HCT116 (cell line): Measurements from ENCODE around the gene TENM3. TPM values are rescaled to one million over a fixed set of nuclear protein-coding genes. Genes with fewer than 3 reads are reported as not detected.

Experiments
- ATAC-seq: fragments of 200-7000 bp; cut with Tn5 transposase; 2 replicates; pipeline ENCODE4 v1.9.1; 2020; ENCODE audit warnings: mild to moderate bottlenecking, moderate library complexity
- BruUV-seq: library from RNA; stranded (reverse); fragments of 400-500 nt; replicated peaks from 2 replicates; lab custom pipeline; 2021; lab: Mats Ljungman, UMichigan
- CTCF ChIA-PET: fragments of 300-600 bp; sonication (Branson Sonifier 250); formaldehyde crosslinking; loops from one replicate; lab custom pipeline; 2021; ENCODE audit warnings: antibody characterized with exemption; lab: Charles Lee
- POLR2A ChIA-PET: fragments of 300-600, 350-600 bp; sonication (Branson Sonifier 250); formaldehyde crosslinking; loops from one replicate; lab custom pipeline; 2021; ENCODE audit warnings: antibody characterized with exemption; lab: Charles Lee
- RAD21 ChIA-PET, 2 experiments: fragments of 300-600 bp; sonication (Branson Sonifier 250); formaldehyde crosslinking; loops; one replicate each; lab custom pipeline; 2023; ENCODE audit warnings: low total read pairs in 2 of 2; ENCODE audit not compliant: uncharacterized antibody in 2 of 2, unreplicated experiment in 2 of 2, low non-redundant PET in 1 of 2; lab: Charles Lee
- DNase-seq: peaks from one replicate; pipeline ENCODE4 v3.0.0-alpha.2; 2010; ENCODE audit warnings: low read depth, low spot score
- H2AFZ ChIP-seq: fragments of 200-600 bp; shearing (Covaris generic), sonication (generic); 2 replicates; pipeline ENCODE4 v1.6.1; 2017; ENCODE audit warnings: low read depth, mixed run types, mixed read lengths, antibody characterized with exemption, low read length; ENCODE audit not compliant: poor library complexity, severe bottlenecking
- H3K27ac ChIP-seq: 2 replicates; pipeline ENCODE4 v1.5.1; 2012; ENCODE audit warnings: low read depth, low read length
- H3K27me3 ChIP-seq: fragments of 200-600 bp; sonication (generic); 2 replicates; pipeline ENCODE4 v1.6.1; 2016; ENCODE audit warnings: mixed run types, low read length, mixed read lengths; ENCODE audit not compliant: insufficient read depth
- H3K36me3 ChIP-seq, 2 experiments: fragments of 200-500 bp in 1 of 2; fragments of 200-600 bp in 1 of 2; sonication (Bioruptor generic) in 1 of 2; sonication (generic) in 1 of 2; 2 replicates each; pipeline versions ENCODE4 v1.5.1 to v1.6.1; 2014 to 2016; ENCODE audit warnings: low read length in 2 of 2, inconsistent platforms in 1 of 2, mixed read lengths in 1 of 2, mixed run types in 1 of 2; ENCODE audit not compliant: insufficient read depth in 2 of 2, control insufficient read depth in 1 of 2
- H3K4me1 ChIP-seq, 2 experiments: fragments of 200-600 bp in 1 of 2; sonication (generic) in 1 of 2; 2 replicates each; pipeline versions ENCODE4 v1.5.1 to v1.6.1; 2012 to 2017; ENCODE audit warnings: low read length in 2 of 2, inconsistent platforms in 1 of 2, mild to moderate bottlenecking in 1 of 2, mixed read lengths in 1 of 2, mixed run types in 1 of 2, moderate library complexity in 1 of 2; ENCODE audit not compliant: insufficient read depth in 2 of 2, control insufficient read depth in 1 of 2
- H3K4me2 ChIP-seq: fragments of 200-600 bp; sonication (generic); 2 replicates; pipeline ENCODE4 v1.6.1; 2017; ENCODE audit warnings: mixed run types, low read length, mixed read lengths
- H3K4me3 ChIP-seq, 2 experiments: fragments of 200-600 bp in 1 of 2; sonication (generic) in 1 of 2; replicated peaks in 1 of 2; 2 replicates each; pipeline ENCODE4 v1.5.1; 2011 to 2016; ENCODE audit warnings: low read length in 2 of 2, control low read depth in 1 of 2, low read depth in 1 of 2, mild to moderate bottlenecking in 1 of 2, mixed read lengths in 1 of 2, mixed run types in 1 of 2
- H3K79me2 ChIP-seq: fragments of 200-600 bp; sonication (generic); 2 replicates; pipeline ENCODE4 v1.6.1; 2017; ENCODE audit warnings: mild to moderate bottlenecking, mixed run types, low read length, moderate library complexity, mixed read lengths; ENCODE audit not compliant: insufficient read depth
- H3K9ac ChIP-seq: fragments of 200-600 bp; sonication (generic); 2 replicates; pipeline ENCODE4 v1.6.1; 2016; ENCODE audit warnings: low read length, mixed read lengths
- H3K9me2 ChIP-seq: fragments of 200-600 bp; sonication (generic), shearing (Covaris generic); 2 replicates; pipeline ENCODE4 v1.6.1; 2017; ENCODE audit warnings: mixed run types, mild to moderate bottlenecking, moderate library complexity; ENCODE audit not compliant: insufficient read depth
- H3K9me3 ChIP-seq, 2 experiments: fragments of 200-500 bp in 1 of 2; fragments of 200-600 bp in 1 of 2; sonication (Bioruptor generic) in 1 of 2; sonication (generic) in 1 of 2; 2 replicates each; pipeline ENCODE4 v1.6.1; 2014 to 2017; ENCODE audit warnings: low read length in 2 of 2, mixed read lengths in 2 of 2, inconsistent platforms in 1 of 2, low read depth in 1 of 2, mild to moderate bottlenecking in 1 of 2, mixed run types in 1 of 2, moderate library complexity in 1 of 2; ENCODE audit not compliant: control insufficient read depth in 1 of 2, insufficient read depth in 1 of 2
- H4K20me1 ChIP-seq: fragments of 200-600 bp; sonication (generic), shearing (Covaris generic); 2 replicates; pipeline ENCODE4 v1.6.1; 2017; ENCODE audit warnings: mixed run types, mild to moderate bottlenecking, moderate library complexity; ENCODE audit not compliant: insufficient read depth
- CBX3 ChIP-seq: IDR thresholded peaks from 2 replicates; pipeline ENCODE4 v1.6.1; 2012; ENCODE audit warnings: low read depth
- CEBPB ChIP-seq: IDR thresholded peaks from 2 replicates; pipeline ENCODE4 v1.6.1; 2012; ENCODE audit warnings: low read depth
- CTCF ChIP-seq, 3 experiments: fragments of 200-600 bp in 1 of 3; sonication (generic) in 1 of 3; IDR thresholded peaks in 2 of 3; conservative IDR thresholded peaks in 1 of 3; 2 replicates each; pipeline ENCODE4 v1.5.1; 2012 to 2017; ENCODE audit warnings: low read depth in 2 of 3, low read length in 2 of 3, antibody characterized with exemption in 1 of 3, borderline replicate concordance in 1 of 3, control low read depth in 1 of 3, mild to moderate bottlenecking in 1 of 3, mixed read lengths in 1 of 3, mixed run types in 1 of 3, moderate library complexity in 1 of 3; ENCODE audit not compliant: insufficient read depth in 1 of 3
- ELF1 ChIP-seq: IDR thresholded peaks from 2 replicates; pipeline ENCODE4 v1.6.1; 2012; ENCODE audit warnings: low read depth, borderline replicate concordance
- EZH2phosphoT487 ChIP-seq: fragments of 200-600 bp; IDR thresholded peaks from 2 replicates; pipeline ENCODE4 v1.6.1; 2018; ENCODE audit warnings: antibody characterized with exemption, borderline replicate concordance
- JUND ChIP-seq: IDR thresholded peaks from 2 replicates; pipeline ENCODE4 v1.6.1; 2012
- POLR2AphosphoS5 ChIP-seq: IDR thresholded peaks from 2 replicates; pipeline ENCODE4 v1.6.1; 2011; ENCODE audit warnings: mild to moderate bottlenecking, low read depth, low read length, moderate library complexity
- RAD21 ChIP-seq: IDR thresholded peaks from 2 replicates; pipeline ENCODE4 v1.6.1; 2012; ENCODE audit warnings: low read depth, mild to moderate bottlenecking
- SIN3A ChIP-seq: IDR thresholded peaks from 2 replicates; pipeline ENCODE4 v1.6.1; 2012; ENCODE audit warnings: low read depth
- SRF ChIP-seq: IDR thresholded peaks from 2 replicates; pipeline ENCODE4 v1.6.1; 2012; ENCODE audit warnings: low read depth
- TCF7L2 ChIP-seq: IDR thresholded peaks from 2 replicates; pipeline ENCODE4 v1.7.0; 2011; ENCODE audit warnings: borderline replicate concordance, inconsistent platforms; ENCODE audit not compliant: insufficient read depth, insufficient read length; ENCODE audit errors: extremely low read depth
- ZFX ChIP-seq: fragments of 450-650 bp; IDR thresholded peaks from 2 replicates; pipeline ENCODE4 v1.6.1; 2017
- ZNF274 ChIP-seq: fragments of 200-500 bp; sonication (Bioruptor generic); IDR thresholded peaks from 2 replicates; pipeline ENCODE4 v1.6.1; 2014; ENCODE audit warnings: mild to moderate bottlenecking, low read depth, low read length, inconsistent platforms
- intact Hi-C: fragments of 100-400 bp; cut with micrococcal nuclease; formaldehyde crosslinking; loops from 2 replicates; pipeline ENCODE4 v1.10.0; 2022
- total RNA-seq: library from RNA; stranded (reverse); gene quantifications from one replicate; pipeline ENCODE4 v1.2.1, GENCODE V29; 2021; ENCODE audit not compliant: unreplicated experiment
- TF ChIP-seq, protein P1 (sequence below): IDR thresholded peaks from 2 replicates; pipeline ENCODE4 v1.6.1; 2012; ENCODE audit warnings: low read depth

TENM3 gene
- total RNA-seq, 1 experiment from 2014 or later = 0.54 TPM

DNA sequence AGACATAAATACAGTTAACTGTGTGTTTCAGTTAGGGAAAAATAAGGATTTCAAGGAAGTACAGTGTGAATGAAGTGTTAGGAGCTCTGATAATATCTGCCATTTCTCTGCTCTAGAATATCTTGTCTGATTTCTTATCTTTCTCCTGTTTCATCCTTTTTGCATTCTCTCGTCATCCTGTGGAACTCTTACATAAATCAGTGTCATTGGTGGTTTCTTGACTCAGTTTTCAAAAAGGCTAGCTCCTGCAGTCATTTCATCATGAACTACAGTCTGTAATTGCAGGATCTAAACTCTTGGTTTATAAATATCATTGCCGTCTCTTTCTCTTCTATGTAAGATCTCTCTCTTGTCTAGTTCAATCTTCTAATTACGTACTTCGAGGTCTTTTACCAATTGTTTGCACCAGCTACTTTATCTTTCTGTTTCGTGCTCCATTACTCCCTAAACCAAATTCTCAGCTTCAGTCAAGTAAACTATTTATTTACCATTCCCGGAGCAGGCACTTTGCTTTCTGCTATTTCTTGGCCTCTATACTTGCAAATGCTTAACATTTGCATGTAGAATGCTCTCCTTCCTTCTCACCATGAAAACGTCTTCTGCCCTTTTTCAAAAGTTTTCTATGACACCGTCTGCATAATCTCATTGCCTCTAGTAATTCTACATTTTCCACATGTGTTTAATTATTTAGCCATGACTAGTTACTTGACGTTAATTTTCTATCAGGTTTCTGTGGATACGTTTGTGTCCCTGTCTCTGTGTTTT is 294.0 kb downstream of the TENM3 start:
- POLR2A ChIA-PET = no interaction called here
- intact Hi-C loops = no loop called here
- H3K4me2 ChIP-seq = no peak overlapping the region
- H3K27ac ChIP-seq = no peak overlapping the region
- TF ChIP-seq ZFX (no peak), CEBPB (no peak), SIN3A (no peak), EZH2phosphoT487 (no peak), CTCF (IDR thresholded peaks at IDR 0.05 in 2 of 3, conservative IDR thresholded peaks at IDR 0.05 in 1 of 3; ENCODE audit: borderline replicate concordance in 1 of 3, insufficient read depth in 1 of 3, low read depth in 2 of 3, low read length in 2 of 3) (no peak), ELF1 (no peak)
- no peak overlapping the region for H3K9ac ChIP-seq
- no TSS peak for BruUV-seq
- H3K9me2 ChIP-seq = no peaks in the 10 kb centered on the region
- no peaks in the 10 kb centered on the region for H4K20me1 ChIP-seq
- RAD21 ChIA-PET = no interaction called here
- CTCF ChIA-PET = no interaction called here
- no peak overlapping the region for H3K4me3 ChIP-seq
- H3K79me2 ChIP-seq = no peaks in the 10 kb centered on the region
- H2AFZ ChIP-seq = no peak overlapping the region
- ATAC-seq (no peak), DNase-seq (no peak)
- H3K4me1 ChIP-seq = no peaks in the 10 kb centered on the region
- no peaks in the 10 kb centered on the region for H3K36me3 ChIP-seq
- no peaks in the 10 kb centered on the region for H3K9me3 ChIP-seq
- H3K27me3 ChIP-seq = peaks cover 43% of the 10 kb centered on the region

GRCh38 chr4:182538031-182538430 is 294.8 kb downstream of the TENM3 start:
- H3K9ac ChIP-seq = no peak overlapping the region
- POLR2A ChIA-PET = no interaction called here
- H2AFZ ChIP-seq = no peak overlapping the region
- intact Hi-C loops = no loop called here
- TF ChIP-seq RAD21 = no peak
- TF ChIP-seq CBX3 = no peak
- TF ChIP-seq SRF = no peak
- no peak for TF ChIP-seq TCF7L2
- no peak for TF ChIP-seq EZH2phosphoT487
- TF ChIP-seq, protein P1, sequence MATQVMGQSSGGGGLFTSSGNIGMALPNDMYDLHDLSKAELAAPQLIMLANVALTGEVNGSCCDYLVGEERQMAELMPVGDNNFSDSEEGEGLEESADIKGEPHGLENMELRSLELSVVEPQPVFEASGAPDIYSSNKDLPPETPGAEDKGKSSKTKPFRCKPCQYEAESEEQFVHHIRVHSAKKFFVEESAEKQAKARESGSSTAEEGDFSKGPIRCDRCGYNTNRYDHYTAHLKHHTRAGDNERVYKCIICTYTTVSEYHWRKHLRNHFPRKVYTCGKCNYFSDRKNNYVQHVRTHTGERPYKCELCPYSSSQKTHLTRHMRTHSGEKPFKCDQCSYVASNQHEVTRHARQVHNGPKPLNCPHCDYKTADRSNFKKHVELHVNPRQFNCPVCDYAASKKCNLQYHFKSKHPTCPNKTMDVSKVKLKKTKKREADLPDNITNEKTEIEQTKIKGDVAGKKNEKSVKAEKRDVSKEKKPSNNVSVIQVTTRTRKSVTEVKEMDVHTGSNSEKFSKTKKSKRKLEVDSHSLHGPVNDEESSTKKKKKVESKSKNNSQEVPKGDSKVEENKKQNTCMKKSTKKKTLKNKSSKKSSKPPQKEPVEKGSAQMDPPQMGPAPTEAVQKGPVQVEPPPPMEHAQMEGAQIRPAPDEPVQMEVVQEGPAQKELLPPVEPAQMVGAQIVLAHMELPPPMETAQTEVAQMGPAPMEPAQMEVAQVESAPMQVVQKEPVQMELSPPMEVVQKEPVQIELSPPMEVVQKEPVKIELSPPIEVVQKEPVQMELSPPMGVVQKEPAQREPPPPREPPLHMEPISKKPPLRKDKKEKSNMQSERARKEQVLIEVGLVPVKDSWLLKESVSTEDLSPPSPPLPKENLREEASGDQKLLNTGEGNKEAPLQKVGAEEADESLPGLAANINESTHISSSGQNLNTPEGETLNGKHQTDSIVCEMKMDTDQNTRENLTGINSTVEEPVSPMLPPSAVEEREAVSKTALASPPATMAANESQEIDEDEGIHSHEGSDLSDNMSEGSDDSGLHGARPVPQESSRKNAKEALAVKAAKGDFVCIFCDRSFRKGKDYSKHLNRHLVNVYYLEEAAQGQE = no peak
- no peak for TF ChIP-seq ZFX
- no peak for TF ChIP-seq POLR2AphosphoS5
- no peak for TF ChIP-seq JUND
- TF ChIP-seq ZNF274 = no peak
- H3K4me1 ChIP-seq = no peaks in the 10 kb centered on the region
- no peaks in the 10 kb centered on the region for H4K20me1 ChIP-seq
- DNase-seq (no peak), ATAC-seq (no peak)
- no peaks in the 10 kb centered on the region for H3K9me2 ChIP-seq
- no peak overlapping the region for H3K4me2 ChIP-seq
- no peaks in the 10 kb centered on the region for H3K36me3 ChIP-seq
- no TSS peak for BruUV-seq
- no peaks in the 10 kb centered on the region for H3K9me3 ChIP-seq
- H3K4me3 ChIP-seq = no peak overlapping the region
- no peaks in the 10 kb centered on the region for H3K79me2 ChIP-seq
- CTCF ChIA-PET = no interaction called here
- RAD21 ChIA-PET = no interaction called here
- H3K27ac ChIP-seq = no peak overlapping the region
- H3K27me3 ChIP-seq = peaks cover 45% of the 10 kb centered on the region
